K562 (cell line): ENCODE measurements around the gene RPS27. TPM values are rescaled to one million over a fixed set of nuclear protein-coding genes. Genes with fewer than 3 reads are reported as not detected.

ENCODE experiments used
- AFF1 ChIP-seq, 2 experiments: fragments of 450-650 bp; IDR thresholded peaks; 2 replicates each; pipeline ENCODE4 v1.6.1; 2018; ENCODE audit warnings: mild to moderate bottlenecking in 2 of 2, low read depth in 1 of 2; ENCODE audit not compliant: partially characterized antibody in 2 of 2
- ARID4B ChIP-seq: sonication (generic); formaldehyde crosslinking; IDR thresholded peaks from 2 replicates; pipeline ENCODE4 v1.8.0; 2022; ENCODE audit warnings: mild to moderate bottlenecking, missing genetic modification reagents
- EP300 ChIP-seq: IDR thresholded peaks from 2 replicates; pipeline ENCODE4 v1.6.1; 2012; ENCODE audit warnings: low read length, improper control_type of control experiment
- HOXB6 ChIP-seq: fragments of 250-450 bp; sonication (Bioruptor Pico); IDR thresholded peaks from 2 replicates; pipeline ENCODE4 v1.5.1; 2022; ENCODE audit warnings: mild to moderate bottlenecking, borderline replicate concordance
- MYBL2 ChIP-seq, 2 experiments: fragments of 450-650 bp in 1 of 2; sonication (generic) in 1 of 2; formaldehyde crosslinking in 1 of 2; IDR thresholded peaks; 2 replicates each; pipeline versions ENCODE4 v1.6.1 to v1.8.1; 2017 to 2022; ENCODE audit warnings: borderline replicate concordance in 1 of 2, inconsistent platforms in 1 of 2, low read depth in 1 of 2, mild to moderate bottlenecking in 1 of 2, missing genetic modification reagents in 1 of 2, moderate library complexity in 1 of 2
- NR2C1 ChIP-seq, 2 experiments: fragments of 450-650 bp; IDR thresholded peaks; 2 replicates each; pipeline ENCODE4 v1.6.1; 2017; ENCODE audit warnings: mild to moderate bottlenecking in 2 of 2, antibody characterized with exemption in 1 of 2, inconsistent platforms in 1 of 2, missing compliant biosample characterization in 1 of 2, missing genetic modification characterization in 1 of 2
- POLR2G ChIP-seq: fragments of 200-400 bp; formaldehyde crosslinking; IDR thresholded peaks from 2 replicates; pipeline ENCODE4 v1.6.1; 2017; ENCODE audit warnings: low read depth, mild to moderate bottlenecking, antibody characterized with exemption, low read length, moderate library complexity
- SP2 ChIP-seq: IDR thresholded peaks from 2 replicates; pipeline ENCODE4 v1.6.1; 2011; ENCODE audit warnings: mild to moderate bottlenecking, low read depth, low read length, moderate library complexity; ENCODE audit not compliant: poor library complexity, severe bottlenecking; ENCODE audit errors: extremely low read depth
- ZMIZ1 ChIP-seq, 2 experiments: fragments of 150-350 bp in 1 of 2; IDR thresholded peaks; 2 replicates each; pipeline ENCODE4 v1.6.1; 2012 to 2016; ENCODE audit warnings: low read depth in 2 of 2, low read length in 2 of 2, mild to moderate bottlenecking in 1 of 2, moderate library complexity in 1 of 2
- polyA plus RNA-seq, 8 experiments: library from polyadenylated mRNA; depleted of rRNA in 4 of 8; stranded (reverse) in 5 of 8; unstranded in 3 of 8; fragments of >200 nt; fragmentation: Nextera tagmentation in 2 of 8; fragmentation: Illumina TruSeq in 1 of 8; extraction: Ambion mirVana in 2 of 8; extraction: Trizol in 1 of 8; gene quantifications; 2 replicates each; pipeline versions ENCODE4 v1.2.1 to v1.2.3, GENCODE V29; 2011 to 2014; ENCODE audit warnings: inconsistent platforms in 1 of 8, missing spikeins in 1 of 8
- total RNA-seq, 7 experiments: library from RNA; depleted of rRNA in 6 of 7; stranded (reverse); fragments of >200 nt in 6 of 7; fragmentation: Illumina TruSeq in 2 of 7; extraction: Trizol in 2 of 7; gene quantifications; 2 replicates each; pipeline versions ENCODE4 v1.2.1 to v1.2.3, GENCODE V29; 2011 to 2021; ENCODE audit warnings: low replicate concordance in 1 of 7

RPS27 gene
- total and polyA plus RNA-seq, 9 of the 15 experiments (the other 6 are each of a cell fraction or from before 2014, with no cell fraction given) = 2,091 to 9,377 (median 6,706) TPM

- TF ChIP-seq ARID4B (CRISPR knock-in tag) (peak; percentile 72), EP300 (no peak), SP2 (no peak), MYBL2 (IDR thresholded peaks at IDR 0.05; ENCODE audit: low read depth) (no peak), MYBL2 (CRISPR knock-in tag; IDR thresholded peaks at IDR 0.05; ENCODE audit: borderline replicate concordance) (no peak), NR2C1 (IDR thresholded peaks at IDR 0.05) (peak; percentile 98), NR2C1 (tag; IDR thresholded peaks at IDR 0.05) (peak; percentile 99), HOXB6 (CRISPR knock-in tag) (no peak; the same call in 1 of the 2 replicates), ZMIZ1 (IDR thresholded peaks at IDR 0.05; ENCODE audit: low read depth in 2 of 2, low read length in 2 of 2) (0 out of 4 replicates have a peak, but pooled peaks have one; percentile 11 to 56), POLR2G (peak; percentile 89), AFF1 (IDR thresholded peaks at IDR 0.05; ENCODE audit: low read depth in 1 of 2, partially characterized antibody in 2 of 2) (peak in 1 of 2 experiments; percentile 100)
Observed at GRCh38 chr1:153958111-153958960, 32.2 kb upstream of the RPS27 start, which contains the start of gene CRTC2 (continued).
